HG03460 (cell line): ENCODE data around the gene KCNAB1.
A peak's percentile ranks its signal among the peaks of the same experiment; 100 is the strongest.
"Not testable (repeated sequence)": the region's sequence is repeated elsewhere in the genome, so short reads cannot be mapped to it uniquely, and the experiment has no call there.

ENCODE experiments used
- ATAC-seq: cut with Tn5 transposase; IDR thresholded peaks from one replicate; pipeline ENCODE4 v1.9.1; 2021; ENCODE audit not compliant: unreplicated experiment

KCNAB1 gene

GRCh38 chr3:156135921-156136638, 15.7 kb downstream of the KCNAB1 start:
- no peak for ATAC-seq

GRCh38 chr3:156137397-156137796, 17.0 kb downstream of the KCNAB1 start:
- not testable (repeated sequence) for ATAC-seq

- no peak for ATAC-seq
These were observed 19.7 kb downstream of the KCNAB1 start for GRCh38 chr3:156140001-156140595.

- ATAC-seq: no peak
These were observed 22.3 kb downstream of the KCNAB1 start for GRCh38 chr3:156142702-156143101.

GRCh38 chr3:156143136-156143535, 22.8 kb downstream of the KCNAB1 start:
- no peak for ATAC-seq

GRCh38 chr3:156144060-156144459, 23.7 kb downstream of the KCNAB1 start:
- no peak for ATAC-seq

GRCh38 chr3:156145866-156146265, 25.5 kb downstream of the KCNAB1 start:
- no peak for ATAC-seq

GRCh38 chr3:156148345-156148945, 28.1 kb downstream of the KCNAB1 start:
- ATAC-seq: no peak

- no peak for ATAC-seq
These were observed 28.6 kb downstream of the KCNAB1 start for GRCh38 chr3:156148946-156149381.

GRCh38 chr3:156149876-156150275, 29.5 kb downstream of the KCNAB1 start:
- no peak for ATAC-seq

GRCh38 chr3:156150434-156151066, 30.2 kb downstream of the KCNAB1 start:
- peak; percentile 48 for ATAC-seq

- peak; percentile 53 for ATAC-seq
These were observed 31.5 kb downstream of the KCNAB1 start for GRCh38 chr3:156151824-156152428.

GRCh38 chr3:156158656-156159295, 38.4 kb downstream of the KCNAB1 start:
- no peak for ATAC-seq

GRCh38 chr3:156160647-156161046, 40.3 kb downstream of the KCNAB1 start:
- ATAC-seq: peak; percentile 90

GRCh38 chr3:156161172-156161571, 40.8 kb downstream of the KCNAB1 start:
- no peak for ATAC-seq

GRCh38 chr3:156163848-156164247, 43.5 kb downstream of the KCNAB1 start:
- no peak for ATAC-seq

GRCh38 chr3:156166808-156167207, 46.4 kb downstream of the KCNAB1 start:
- no peak for ATAC-seq

- ATAC-seq: no peak
These were observed 50.2 kb downstream of the KCNAB1 start for GRCh38 chr3:156170571-156170970.

GRCh38 chr3:156171281-156172267, 51.2 kb downstream of the KCNAB1 start:
- no peak for ATAC-seq

GRCh38 chr3:156172536-156172935, 52.2 kb downstream of the KCNAB1 start:
- ATAC-seq: no peak
